Smooth muscle cell of the brain vasculature (primary cell): Measurements from ENCODE around the gene NTRK1.

Experiments used
- DNase-seq: peaks from one replicate; pipeline ENCODE4 v3.0.0-alpha.2; 2012; ENCODE audit warnings: low read depth, low spot score

The NTRK1 gene

DNA sequence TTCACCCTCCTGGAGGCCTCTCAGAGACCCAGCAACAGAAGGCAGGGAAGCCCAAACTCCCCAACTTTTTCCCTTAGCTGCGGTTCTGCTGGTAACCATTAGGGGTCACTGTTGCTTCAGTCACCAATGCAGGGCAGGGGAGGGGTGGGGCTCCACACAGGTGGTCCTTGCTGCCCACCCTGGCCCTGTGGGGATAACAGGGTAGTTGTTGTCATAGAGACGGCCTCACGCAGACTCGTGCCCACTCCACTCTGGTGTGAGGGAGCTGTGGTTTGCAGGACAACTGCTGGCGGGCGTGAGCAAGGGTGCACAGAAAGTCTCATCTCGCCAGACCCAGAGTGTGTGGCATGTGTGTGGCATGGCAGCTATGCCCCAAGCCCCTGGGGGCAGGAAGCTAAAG lies 21.7 kb upstream of the NTRK1 start:
- DNase-seq, result no peak

DNA sequence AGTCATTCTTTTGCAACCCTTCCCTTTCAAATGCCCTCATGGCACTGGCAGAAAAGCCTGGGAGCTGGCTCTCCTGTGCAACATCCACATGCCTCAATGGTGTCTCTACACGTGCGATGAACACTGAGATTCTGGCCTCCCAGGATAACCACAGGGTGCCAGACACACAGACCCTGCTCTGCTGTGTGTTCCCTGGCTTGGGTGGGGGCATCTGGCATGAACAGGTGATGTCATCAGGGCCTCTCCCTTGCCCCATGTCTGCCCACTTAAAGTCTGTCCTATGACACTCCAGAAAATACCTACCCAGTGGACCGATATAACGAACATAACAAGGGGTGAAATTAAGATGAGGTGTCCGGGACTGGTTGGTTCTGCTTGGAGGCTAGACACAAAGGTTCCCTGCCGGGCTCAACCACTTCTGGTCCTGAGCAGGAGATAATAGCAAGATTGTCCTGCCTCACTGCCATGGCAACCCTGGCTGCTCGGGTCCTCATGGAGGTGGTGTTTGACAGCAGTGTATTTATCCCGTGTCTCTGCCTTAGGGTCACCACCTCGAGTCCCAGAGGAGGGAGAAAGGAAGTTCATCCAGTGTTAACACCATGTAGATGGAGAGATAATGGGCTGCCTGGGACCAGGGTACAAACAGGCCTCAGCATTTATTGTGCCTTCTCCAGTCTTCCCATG lies 21.1 kb upstream of the NTRK1 start:
- DNase-seq, result no peak

- DNase-seq, result no peak
Observed at GRCh38 chr1:156840186-156840897, 20.3 kb upstream of the NTRK1 start.

GRCh38 chr1:156840898-156841279 lies 19.8 kb upstream of the NTRK1 start:
- no peak for DNase-seq

DNA sequence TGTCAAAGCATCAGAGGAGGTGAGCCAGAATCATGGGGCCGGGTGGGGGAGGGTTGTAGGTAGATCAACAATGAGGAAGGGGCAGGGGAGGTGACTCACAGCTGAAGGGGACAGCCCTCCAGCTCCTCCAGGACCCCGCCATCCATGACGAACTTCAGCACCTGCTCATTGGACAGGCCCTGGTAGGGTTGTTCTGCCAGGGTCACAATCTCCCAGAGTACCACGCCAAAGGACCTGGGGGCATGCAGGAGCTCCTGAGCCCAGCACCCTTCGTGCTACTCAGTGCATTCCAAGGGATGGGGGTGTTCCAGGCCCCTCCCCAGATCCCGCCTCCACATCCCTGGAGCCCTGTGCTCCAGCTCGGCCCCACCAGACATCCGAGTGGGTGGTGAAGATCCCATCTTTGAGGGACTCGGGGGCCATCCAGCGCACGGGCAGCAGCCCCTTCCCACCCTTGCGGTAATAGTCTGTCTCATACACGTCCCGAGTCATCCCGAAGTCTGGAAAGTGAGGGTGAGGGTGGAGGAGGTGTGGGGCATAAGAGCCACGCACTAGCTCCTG lies 19.3 kb upstream of the NTRK1 start:
- no peak for DNase-seq

DNA sequence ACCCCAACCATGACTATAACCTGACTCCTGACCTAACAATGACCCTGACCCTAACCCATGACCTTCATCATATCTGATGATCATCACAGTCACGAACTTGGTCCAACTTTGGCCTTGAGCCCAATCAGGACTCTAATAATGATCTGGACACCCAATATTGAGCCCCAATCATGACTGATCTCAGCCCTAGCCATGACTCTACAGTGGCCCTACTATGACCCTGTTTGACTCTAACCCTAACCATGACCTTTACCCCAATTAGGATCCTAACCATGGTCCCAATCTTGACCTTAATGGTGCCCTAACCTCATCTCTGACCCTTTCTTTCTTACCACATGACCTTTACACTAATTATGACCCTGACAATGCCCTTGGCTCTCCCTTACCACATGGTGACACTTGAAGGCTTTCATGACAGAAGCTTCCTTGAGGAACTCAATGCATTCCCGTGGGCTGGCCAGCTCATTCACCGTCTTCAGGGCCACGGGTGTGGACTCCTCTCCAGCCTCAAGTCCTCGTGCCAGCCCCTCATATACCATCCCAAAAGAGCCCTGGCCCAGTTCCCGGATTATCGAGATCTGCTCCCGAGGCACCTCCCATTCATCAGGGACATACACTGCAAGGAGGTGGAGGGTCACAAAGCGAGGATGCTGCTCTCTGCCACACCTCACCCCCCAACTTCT lies 17.9 kb upstream of the NTRK1 start:
- DNase-seq, result no peak

DNA sequence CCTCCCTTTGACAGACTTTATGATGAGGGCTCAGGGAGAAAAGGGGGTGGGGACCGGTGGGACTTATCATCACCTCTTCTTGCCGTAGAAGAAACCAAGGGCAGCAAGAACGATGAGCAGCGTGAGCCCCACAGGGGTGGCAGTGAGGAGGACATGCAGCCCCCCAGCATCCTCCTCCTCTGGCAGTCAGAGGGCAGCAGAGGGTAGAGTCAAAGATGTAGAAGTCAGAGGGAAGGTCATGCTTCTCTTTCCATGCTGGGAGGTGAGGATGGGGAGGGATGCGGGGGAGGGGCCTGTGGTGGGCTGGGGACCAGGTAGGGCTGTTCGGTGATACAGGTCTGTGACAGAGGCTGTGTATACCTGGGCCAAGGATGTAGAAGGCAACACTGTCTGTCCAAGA lies 16.6 kb upstream of the NTRK1 start:
- DNase-seq, result no peak

GRCh38 chr1:156844638-156845037 lies 16.0 kb upstream of the NTRK1 start:
- DNase-seq, result no peak

- no peak for DNase-seq
Observed at GRCh38 chr1:156845055-156845952, 15.4 kb upstream of the NTRK1 start.

- no peak for DNase-seq
Observed at GRCh38 chr1:156845953-156846545, 14.6 kb upstream of the NTRK1 start.

DNA sequence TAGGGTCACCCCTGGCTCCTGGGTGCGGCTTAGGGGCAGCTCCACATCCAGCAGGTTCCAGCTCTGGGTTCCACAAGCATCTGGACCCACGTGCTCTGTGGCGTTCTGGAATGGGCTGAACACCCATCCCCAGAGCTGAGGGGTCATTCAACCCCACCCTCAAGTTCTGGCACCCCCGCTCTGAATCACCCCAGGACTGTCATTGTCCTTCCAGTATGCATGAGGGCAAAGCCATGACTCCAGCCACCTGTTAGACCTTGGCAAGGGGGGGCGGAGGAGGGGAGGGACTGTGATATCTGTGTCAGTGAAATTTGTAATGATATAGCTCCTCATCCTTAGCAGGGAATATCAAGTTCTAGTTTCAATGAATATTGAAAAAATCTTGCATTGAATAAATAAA lies 14.0 kb upstream of the NTRK1 start:
- no peak for DNase-seq

DNA sequence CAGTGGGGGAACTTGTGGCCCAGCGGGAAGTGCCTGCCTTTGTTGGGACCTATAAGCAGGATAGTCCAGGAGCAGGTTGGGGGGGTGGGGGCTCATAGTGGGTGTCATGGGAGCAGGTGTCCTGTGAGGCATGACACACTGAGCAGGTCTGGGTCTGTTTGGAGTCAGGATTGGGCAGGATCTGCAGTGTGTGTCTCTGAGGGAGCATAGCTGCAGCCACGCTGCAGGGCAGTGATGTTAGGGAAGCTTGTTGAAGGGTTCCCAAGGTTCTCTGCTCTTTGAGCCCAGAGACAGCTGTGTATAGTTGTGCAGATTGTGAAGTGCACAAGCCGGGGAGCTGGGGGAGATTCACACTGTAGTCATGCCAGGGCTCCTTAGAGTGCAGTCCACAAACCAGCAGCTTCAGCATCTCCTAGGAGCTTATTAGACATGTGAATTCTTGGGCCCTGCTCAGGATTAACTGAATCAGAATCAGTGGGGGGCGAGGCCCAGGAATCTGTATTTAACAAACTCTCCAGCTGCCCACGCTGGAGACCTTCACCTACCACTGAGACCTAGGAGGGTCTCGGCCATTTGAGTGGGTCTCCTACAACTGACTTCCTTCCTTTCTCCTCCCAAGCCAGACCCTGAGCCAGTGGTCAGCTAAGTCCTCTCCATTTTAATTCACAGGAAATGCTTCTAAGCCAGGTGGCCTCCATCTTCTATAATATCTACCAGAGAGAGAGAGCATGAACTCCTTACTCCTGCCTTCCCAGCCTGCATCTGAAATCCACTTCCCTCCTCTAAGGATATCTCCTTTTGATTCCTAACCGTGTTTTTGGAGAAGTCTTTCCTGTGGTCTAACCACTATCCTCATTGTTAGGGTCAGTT lies 12.8 kb upstream of the NTRK1 start:
- no peak for DNase-seq

GRCh38 chr1:156848461-156849150 lies 12.1 kb upstream of the NTRK1 start:
- DNase-seq, result no peak

DNA sequence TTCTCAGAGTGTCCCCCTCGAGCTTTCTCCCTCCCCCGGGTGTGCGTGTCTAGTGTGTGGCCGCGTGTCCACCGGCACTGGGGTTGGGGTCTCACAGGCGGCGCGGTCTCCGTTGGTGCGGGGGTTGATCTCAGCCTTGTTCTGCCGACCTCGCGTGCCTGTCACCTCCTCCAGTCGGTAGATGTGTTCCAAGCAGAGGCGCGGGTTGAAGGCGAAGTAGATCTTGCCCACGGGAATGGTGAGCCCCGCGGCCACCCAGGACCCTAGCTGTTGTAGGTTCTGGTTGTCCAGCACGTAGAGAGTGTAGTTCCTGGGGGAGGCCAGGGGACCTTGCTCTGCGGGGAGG lies 11.5 kb upstream of the NTRK1 start:
- DNase-seq, result no peak

DNA sequence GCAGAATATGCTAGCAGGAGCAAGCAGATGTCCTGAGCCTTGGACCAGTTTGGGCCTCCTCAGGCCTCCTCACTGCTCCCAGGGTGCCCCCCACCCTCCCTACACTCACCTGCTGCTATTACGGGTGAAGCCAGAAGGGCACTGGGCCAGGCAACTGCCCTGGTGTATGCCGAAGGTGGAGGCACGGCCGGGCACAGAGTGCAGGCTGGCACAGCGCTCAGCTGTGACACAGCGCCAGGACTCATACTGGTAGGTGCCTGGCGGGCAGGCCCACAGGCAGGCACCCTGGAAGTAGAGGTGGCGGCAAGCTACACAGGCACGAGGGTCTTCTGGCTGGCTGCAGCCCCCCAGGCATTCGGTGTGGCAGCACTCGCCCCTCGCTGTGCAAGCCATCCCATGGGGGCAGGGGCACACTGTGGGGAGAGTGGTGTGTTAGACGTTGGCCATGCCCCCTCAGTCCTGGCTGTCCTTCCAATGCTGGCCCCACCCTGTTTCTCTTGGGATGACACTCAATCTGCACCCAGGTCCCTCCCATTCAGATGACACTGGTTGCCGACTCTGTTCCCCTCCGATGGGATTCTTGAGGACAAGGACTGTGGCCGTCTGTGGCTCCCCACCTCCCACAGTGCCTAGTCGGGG lies 8.8 kb upstream of the NTRK1 start:
- DNase-seq, result no peak

- DNase-seq, result peak; percentile 83
Observed at GRCh38 chr1:156852418-156852874, 8.2 kb upstream of the NTRK1 start.

GRCh38 chr1:156853761-156854160 lies 6.9 kb upstream of the NTRK1 start:
- DNase-seq, result no peak

GRCh38 chr1:156854634-156855033 lies 6.0 kb upstream of the NTRK1 start:
- no peak for DNase-seq

DNA sequence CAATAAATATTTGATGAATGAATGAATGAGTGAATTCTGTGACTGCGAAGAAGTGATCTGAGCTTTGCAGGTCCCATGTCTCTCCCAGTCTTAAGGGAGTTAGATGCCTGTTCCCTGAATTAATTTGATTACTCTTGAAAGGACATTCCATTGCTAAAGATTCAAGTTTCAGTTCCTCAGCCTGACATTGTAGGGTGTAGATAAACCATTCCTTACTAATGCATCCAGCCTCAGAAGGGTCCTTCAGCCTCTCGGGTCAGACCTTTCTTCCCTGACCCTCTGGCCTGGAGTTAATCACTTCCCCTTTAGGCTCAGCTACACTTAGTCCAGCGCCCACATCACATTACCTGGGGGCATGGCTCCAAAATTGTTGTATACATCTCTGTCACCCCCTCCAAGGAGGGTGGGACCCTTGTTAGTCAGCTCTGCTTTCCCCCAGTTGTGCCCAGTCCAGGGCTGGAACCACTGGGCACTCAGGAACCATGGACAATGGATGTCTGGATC lies 4.3 kb upstream of the NTRK1 start:
- no peak for DNase-seq
